GM18907 (cell line): ENCODE data around the gene GLIS1.

Experiments
- ATAC-seq: cut with Tn5 transposase; IDR thresholded peaks from one replicate; pipeline ENCODE4 v1.9.1; 2021; ENCODE audit warnings: mild to moderate bottlenecking, moderate library complexity; ENCODE audit not compliant: unreplicated experiment

Gene GLIS1

GRCh38 chr1:53737648-53738204 lies 1.2 kb downstream of the GLIS1 start:
- ATAC-seq: no peak

- no peak for ATAC-seq
Measured at GRCh38 chr1:53736290-53736689, 2.7 kb downstream of the GLIS1 start.

- ATAC-seq: no peak
Measured at GRCh38 chr1:53735681-53736080, 3.3 kb downstream of the GLIS1 start.

- ATAC-seq: no peak
Measured at GRCh38 chr1:53735261-53735660, 3.7 kb downstream of the GLIS1 start.

- no peak for ATAC-seq
Measured at GRCh38 chr1:53734650-53735211, 4.2 kb downstream of the GLIS1 start.

GRCh38 chr1:53733975-53734649 lies 4.9 kb downstream of the GLIS1 start:
- no peak for ATAC-seq

DNA sequence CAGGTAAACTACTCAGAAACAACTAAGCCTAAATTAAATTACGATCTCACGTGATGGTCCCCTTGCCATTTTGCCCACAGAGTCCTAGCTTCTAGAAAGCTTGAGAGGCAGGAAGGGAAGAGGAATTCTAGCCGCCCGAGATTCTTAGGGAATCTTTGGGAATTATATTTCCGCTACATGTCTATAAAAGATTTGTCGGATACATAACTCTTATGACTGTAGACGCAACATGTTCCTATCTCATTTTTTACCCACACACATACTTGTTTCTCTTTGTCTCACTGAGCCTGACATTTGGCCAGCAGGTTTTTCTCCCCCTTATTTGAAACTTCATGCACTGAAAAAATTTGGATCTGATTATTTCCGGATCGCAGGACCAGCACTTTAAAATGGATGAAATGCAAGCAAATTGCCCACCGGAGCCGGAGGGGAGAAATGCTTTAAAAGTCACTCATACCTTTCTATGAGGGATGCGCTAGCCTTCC lies 5.5 kb downstream of the GLIS1 start:
- no peak for ATAC-seq

GRCh38 chr1:53732912-53733317 lies 6.0 kb downstream of the GLIS1 start:
- ATAC-seq: no peak

DNA sequence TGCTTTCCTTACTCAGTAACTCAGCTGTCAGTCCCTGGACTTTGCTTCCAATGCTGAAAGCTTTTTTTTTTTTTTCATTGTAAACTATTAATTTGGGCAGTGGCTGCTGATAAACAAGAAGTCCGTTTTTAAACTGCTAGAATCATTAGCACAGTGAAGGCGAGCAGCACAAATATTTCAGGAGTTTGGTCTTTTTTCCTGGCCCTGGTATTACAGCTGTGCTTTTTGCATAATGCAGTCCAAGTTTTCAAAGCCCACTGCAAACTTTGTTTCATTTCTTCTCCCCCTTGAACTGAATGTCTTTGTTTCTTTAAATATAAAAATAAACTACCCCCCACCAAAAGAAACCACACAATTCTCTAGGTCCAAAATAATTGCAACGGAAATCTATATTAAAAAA lies 6.6 kb downstream of the GLIS1 start:
- ATAC-seq: no peak

DNA sequence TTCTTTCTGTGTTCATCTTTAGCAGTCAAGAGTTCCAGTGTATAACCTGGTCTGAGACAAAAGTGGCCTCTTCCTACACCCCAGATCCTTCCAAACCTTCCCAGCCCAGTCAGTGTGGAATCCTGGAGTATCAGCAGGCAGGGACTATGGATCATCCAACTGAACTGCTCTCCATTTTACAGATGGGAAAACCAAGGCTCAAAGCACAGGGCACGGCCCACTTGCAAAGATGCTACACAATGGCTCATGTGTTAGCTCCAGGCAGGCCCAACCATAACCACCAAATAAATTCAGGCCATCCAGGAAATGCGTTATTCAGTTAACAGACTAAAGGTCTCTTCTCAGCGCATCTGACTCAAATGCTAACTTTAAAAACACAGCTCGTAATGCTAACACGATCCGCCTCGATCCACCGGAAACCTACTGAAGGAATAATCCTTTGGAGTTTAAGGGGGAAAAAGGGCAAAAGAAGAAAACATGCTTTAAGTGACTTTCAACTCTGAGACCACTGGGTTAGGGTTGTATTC lies 7.1 kb downstream of the GLIS1 start:
- ATAC-seq: no peak

DNA sequence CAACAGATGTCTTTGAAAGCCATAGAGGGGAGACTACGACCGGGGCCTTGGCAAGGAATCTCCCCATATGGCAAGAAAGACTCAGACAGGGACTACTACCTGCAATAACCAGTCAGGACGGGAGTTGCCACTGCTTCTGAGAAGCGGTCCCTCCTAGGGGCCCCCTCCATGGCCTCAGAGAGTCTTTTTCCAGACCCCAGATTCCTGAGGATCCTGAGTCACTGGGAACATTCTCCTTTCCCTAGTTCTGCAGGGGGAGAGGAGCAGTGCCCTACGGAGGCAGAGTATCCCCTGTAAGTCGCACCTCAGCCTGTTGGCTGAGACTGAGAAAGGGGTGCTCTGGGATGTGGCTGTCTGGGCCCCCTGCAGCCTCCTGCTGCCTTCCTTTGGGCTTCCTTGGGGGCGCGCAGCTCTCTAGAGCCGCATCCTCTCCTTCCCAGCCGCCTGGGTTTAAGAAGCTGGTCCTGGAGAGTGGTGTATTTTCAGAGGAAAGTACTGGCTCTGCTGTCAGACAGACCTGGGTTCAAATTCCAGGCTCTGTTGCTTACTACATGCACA lies 7.8 kb downstream of the GLIS1 start:
- ATAC-seq: no peak

GRCh38 chr1:53730224-53730865 lies 8.6 kb downstream of the GLIS1 start:
- no peak for ATAC-seq

DNA sequence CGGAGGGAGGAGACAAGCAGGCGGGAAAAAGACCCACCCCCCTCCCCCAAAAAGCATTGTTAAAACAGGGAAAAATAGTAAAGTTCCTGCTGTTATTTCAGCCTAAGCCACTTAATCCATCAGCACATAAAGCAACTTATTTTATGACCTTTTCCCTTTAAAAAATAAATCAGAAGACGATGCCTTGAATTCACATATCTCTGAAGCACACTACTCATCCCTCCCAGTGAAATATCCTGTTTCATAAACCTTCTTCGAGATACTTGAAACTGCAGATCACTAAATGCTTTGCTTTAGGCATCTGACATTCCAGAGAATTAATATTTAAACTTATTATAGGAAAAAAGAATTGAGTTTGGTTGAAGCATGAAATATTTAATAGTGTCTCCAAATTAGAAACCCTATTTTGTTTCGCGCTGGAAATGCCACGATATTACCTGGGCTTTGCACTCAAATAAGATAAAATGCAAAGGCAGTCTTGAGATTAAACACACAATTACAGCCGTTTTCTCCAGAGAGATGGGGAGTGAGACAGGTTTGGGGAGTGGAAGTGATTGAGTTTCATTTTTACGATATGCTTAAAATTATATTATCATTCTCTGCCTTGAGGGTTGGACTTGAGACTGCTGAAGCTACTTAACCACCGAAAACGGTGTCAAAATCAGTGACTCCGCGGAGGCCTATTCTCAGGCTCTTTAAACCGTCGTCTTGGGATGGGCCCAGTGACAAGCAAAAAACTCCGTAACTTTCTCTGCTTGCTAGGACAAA lies 9.3 kb downstream of the GLIS1 start:
- ATAC-seq: no peak

- no peak for ATAC-seq
Measured at GRCh38 chr1:53728702-53729455, 10.1 kb downstream of the GLIS1 start.

DNA sequence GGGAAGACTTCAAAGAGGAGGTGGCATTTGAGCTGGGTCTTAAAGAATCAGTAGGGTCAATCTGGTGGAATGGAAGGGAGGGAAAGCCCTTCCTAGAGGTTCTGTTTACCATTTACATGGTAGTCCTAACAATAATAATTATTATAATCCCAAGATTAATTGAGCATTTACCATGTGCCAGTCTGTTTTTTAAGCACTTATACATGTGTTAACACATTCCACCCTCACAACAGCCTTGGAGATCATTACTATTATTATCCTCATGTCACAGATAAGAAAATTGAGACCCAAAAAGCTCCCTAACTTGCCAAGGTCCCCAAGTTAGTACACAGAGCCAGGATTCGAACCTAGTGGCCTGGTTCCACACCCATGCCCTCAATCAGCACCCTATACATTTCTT lies 10.8 kb downstream of the GLIS1 start:
- ATAC-seq: no peak

DNA sequence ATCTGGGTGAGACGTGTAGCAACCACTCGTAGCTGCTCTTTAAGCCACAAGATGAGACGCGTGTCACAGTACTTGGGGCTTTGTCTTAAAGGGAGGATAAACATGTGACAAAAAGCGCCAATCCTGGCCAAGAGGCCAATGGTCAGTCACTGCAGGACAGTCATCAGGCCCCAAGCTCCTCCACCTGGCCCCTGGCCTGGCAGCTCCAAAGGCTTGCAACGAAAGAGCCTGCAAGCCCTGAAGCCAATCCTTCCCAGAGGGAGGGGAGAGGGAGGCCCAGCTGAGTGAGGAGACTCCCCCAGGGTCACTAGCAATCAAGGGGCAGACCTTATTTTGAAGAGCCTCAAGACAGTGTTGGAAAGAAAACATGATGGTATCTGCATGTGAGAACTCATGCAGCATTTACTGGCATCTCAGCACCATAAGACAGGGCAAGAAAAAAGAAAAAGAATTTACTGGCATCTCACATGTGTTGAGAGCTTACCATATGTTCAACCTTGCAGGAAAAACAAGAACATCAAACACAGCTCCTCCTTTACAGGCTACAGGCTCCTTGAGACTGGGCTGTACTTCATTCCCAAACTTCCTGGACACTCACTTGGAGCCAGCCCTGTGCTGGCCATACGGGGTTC lies 11.4 kb downstream of the GLIS1 start:
- ATAC-seq: no peak

GRCh38 chr1:53726009-53726600 lies 12.9 kb downstream of the GLIS1 start:
- no peak for ATAC-seq

- ATAC-seq: no peak
Measured at GRCh38 chr1:53725238-53725689, 13.7 kb downstream of the GLIS1 start.

- ATAC-seq: no peak
Measured at GRCh38 chr1:53722025-53722424, 16.9 kb downstream of the GLIS1 start.
